Tibial nerve (tissue), 4 donors: ENCODE data around the gene CRY1.

ENCODE experiments used
- CTCF ChIP-seq, 5 experiments: fragments of 200-600 bp in 3 of 5; fragments of 450-650 bp in 2 of 5; sonication (generic) in 3 of 5; IDR thresholded peaks; one replicate each; pipeline ENCODE4 v1.5.1; 2016 to 2019; ENCODE audit warnings: antibody characterized with exemption in 5 of 5, mild to moderate bottlenecking in 3 of 5, moderate library complexity in 2 of 5
- EP300 ChIP-seq, 2 donors: sonication (generic); formaldehyde crosslinking; IDR thresholded peaks; one replicate each; pipeline ENCODE4 v1.6.1; 2017; ENCODE audit warnings: antibody characterized with exemption in 2 of 2, mild to moderate bottlenecking in 1 of 2

GRCh38 chr12:107091381-107091780 is 2.0 kb downstream of the CRY1 start:
- TF ChIP-seq EP300 (IDR thresholded peaks at IDR 0.05) (no peak), CTCF (IDR thresholded peaks at IDR 0.05) (no peak)
